ENCODE data around the gene CXXC4. TPM values are rescaled to one million over a fixed set of nuclear protein-coding genes. Genes with fewer than 3 reads are reported as not detected.
A peak's percentile ranks its signal among the peaks of the same experiment; 100 is the strongest.

Gene CXXC4
- total and polyA plus RNA-seq, 2 experiments from 2014 or later, result 2.8 to 14.9 TPM

GRCh38 chr4:104424475-104424941 is 70.2 kb downstream of the CXXC4 start:
- Histone ChIP-seq H3K4me3 (no peak overlapping the region), H3K4me2 (peak overlapping the region; percentile 70), H3K27me3 (no peaks in the 10 kb centered on the region), H3K9me3 (ENCODE audit: low read depth) (no peaks in the 10 kb centered on the region), H3K36me3 (replicated peaks; ENCODE audit: insufficient read depth, low read depth) (no peaks in the 10 kb centered on the region), H3K79me2 (no peaks in the 10 kb centered on the region), H3K4me1 (ENCODE audit: insufficient read depth) (no peaks in the 10 kb centered on the region), H2AFZ (peak overlapping the region; percentile 10), H3K9me2 (replicated peaks; ENCODE audit: insufficient read depth) (no peaks in the 10 kb centered on the region), H3K27ac (no peak overlapping the region), H4K20me1 (ENCODE audit: insufficient read depth, poor library complexity, severe bottlenecking) (no peaks in the 10 kb centered on the region)
- 46% methylated on average over 7 of the region's 7 CpGs for WGBS (ENCODE audit: low lambda C conversion rate, missing lambda C conversion rate)
- DNase-seq (ENCODE audit: low spot score), result no peak
- TF ChIP-seq EZH2phosphoT487 (IDR thresholded peaks at IDR 0.05; ENCODE audit: low read depth, severe bottlenecking, unreplicated experiment) (no peak), CTCF (IDR thresholded peaks at IDR 0.05; ENCODE audit: poor library complexity) (no peak)

- Histone ChIP-seq H3K27ac (peak overlapping the region; percentile 1), H3K9me2 (replicated peaks; ENCODE audit: insufficient read depth) (no peaks in the 10 kb centered on the region), H3K36me3 (replicated peaks; ENCODE audit: insufficient read depth, low read depth) (no peaks in the 10 kb centered on the region), H3K4me1 (ENCODE audit: insufficient read depth) (no peaks in the 10 kb centered on the region), H4K20me1 (ENCODE audit: insufficient read depth, poor library complexity, severe bottlenecking) (no peaks in the 10 kb centered on the region), H3K9me3 (ENCODE audit: low read depth) (no peaks in the 10 kb centered on the region), H3K4me3 (no peak overlapping the region), H3K27me3 (no peaks in the 10 kb centered on the region), H3K4me2 (no peak overlapping the region), H3K79me2 (no peaks in the 10 kb centered on the region), H2AFZ (no peak overlapping the region)
- TF ChIP-seq CTCF (IDR thresholded peaks at IDR 0.05; ENCODE audit: poor library complexity), result no peak
- TF ChIP-seq EZH2 (IDR thresholded peaks at IDR 0.05; ENCODE audit: borderline replicate concordance), result no peak
- TF ChIP-seq EZH2phosphoT487 (IDR thresholded peaks at IDR 0.05; ENCODE audit: low read depth, severe bottlenecking, unreplicated experiment), result no peak
- peak; percentile 8 for DNase-seq (ENCODE audit: low spot score)
- WGBS (ENCODE audit: low lambda C conversion rate, missing lambda C conversion rate), result 72% methylated on average over 2 of the region's 2 CpGs
Measured at GRCh38 chr4:104421566-104421965, 73.1 kb downstream of the CXXC4 start.

GRCh38 chr4:104420766-104421165 is 73.9 kb downstream of the CXXC4 start:
- TF ChIP-seq EZH2 (IDR thresholded peaks at IDR 0.05; ENCODE audit: borderline replicate concordance), result no peak
- TF ChIP-seq EZH2phosphoT487 (IDR thresholded peaks at IDR 0.05; ENCODE audit: low read depth, severe bottlenecking, unreplicated experiment), result no peak
- TF ChIP-seq CTCF (IDR thresholded peaks at IDR 0.05; ENCODE audit: poor library complexity), result no peak
- Histone ChIP-seq H3K9me3 (ENCODE audit: low read depth) (no peaks in the 10 kb centered on the region), H2AFZ (peak overlapping the region; percentile 49), H3K36me3 (replicated peaks; ENCODE audit: insufficient read depth, low read depth) (no peaks in the 10 kb centered on the region), H3K79me2 (no peaks in the 10 kb centered on the region), H3K4me1 (ENCODE audit: insufficient read depth) (no peaks in the 10 kb centered on the region), H4K20me1 (ENCODE audit: insufficient read depth, poor library complexity, severe bottlenecking) (no peaks in the 10 kb centered on the region), H3K4me2 (peak overlapping the region; percentile 67), H3K27ac (peak overlapping the region; percentile 1), H3K9me2 (replicated peaks; ENCODE audit: insufficient read depth) (no peaks in the 10 kb centered on the region), H3K4me3 (no peak overlapping the region), H3K27me3 (no peaks in the 10 kb centered on the region)
- DNase-seq (ENCODE audit: low spot score), result peak; percentile 12
- 25% methylated on average over 3 of the region's 5 CpGs for WGBS (ENCODE audit: low lambda C conversion rate, missing lambda C conversion rate)
